ENCODE data around the gene CARS2.
"Not testable (repeated sequence)": the region's sequence is repeated elsewhere in the genome, so short reads cannot be mapped to it uniquely, and the experiment has no call there.

Gene CARS2

GRCh38 chr13:110706570-110707372 is 855 bp upstream of the CARS2 start:
- DNase-seq (ENCODE audit: low spot score), result no peak

GRCh38 chr13:110705356-110705825 is 525 bp downstream of the CARS2 start:
- DNase-seq (ENCODE audit: low spot score), result peak; percentile 9

GRCh38 chr13:110702591-110703526 is 3.1 kb downstream of the CARS2 start:
- peak; percentile 37 for DNase-seq (ENCODE audit: low spot score)

- DNase-seq (ENCODE audit: low spot score), result no peak
Observed at GRCh38 chr13:110702089-110702488, 3.8 kb downstream of the CARS2 start.

GRCh38 chr13:110701061-110701460 is 4.9 kb downstream of the CARS2 start:
- DNase-seq (ENCODE audit: low spot score), result not testable (repeated sequence)

- DNase-seq (ENCODE audit: low spot score), result no peak
Observed at GRCh38 chr13:110700641-110701040, 5.3 kb downstream of the CARS2 start.

- no peak for DNase-seq (ENCODE audit: low spot score)
Observed at GRCh38 chr13:110700186-110700585, 5.7 kb downstream of the CARS2 start.

- DNase-seq (ENCODE audit: low spot score), result no peak
Observed at GRCh38 chr13:110699148-110700145, 6.5 kb downstream of the CARS2 start.

GRCh38 chr13:110698689-110699088 is 7.2 kb downstream of the CARS2 start:
- no peak for DNase-seq (ENCODE audit: low spot score)

- no peak for DNase-seq (ENCODE audit: low spot score)
Observed at GRCh38 chr13:110697842-110698241, 8.1 kb downstream of the CARS2 start.

GRCh38 chr13:110696776-110697175 is 9.1 kb downstream of the CARS2 start:
- DNase-seq (ENCODE audit: low spot score), result no peak

GRCh38 chr13:110695774-110696173 is 10.1 kb downstream of the CARS2 start:
- not testable (repeated sequence) for DNase-seq (ENCODE audit: low spot score)

GRCh38 chr13:110690516-110690915 is 15.4 kb downstream of the CARS2 start:
- no peak for DNase-seq (ENCODE audit: low spot score)

- no peak for DNase-seq (ENCODE audit: low spot score)
Observed at GRCh38 chr13:110689711-110690110, 16.2 kb downstream of the CARS2 start.

- no peak for DNase-seq (ENCODE audit: low spot score)
Observed at GRCh38 chr13:110689041-110689440, 16.9 kb downstream of the CARS2 start.

GRCh38 chr13:110687736-110688135 is 18.2 kb downstream of the CARS2 start:
- DNase-seq (ENCODE audit: low spot score), result no peak

- no peak for DNase-seq (ENCODE audit: low spot score)
Observed at GRCh38 chr13:110685305-110686020, 20.5 kb downstream of the CARS2 start.

- DNase-seq (ENCODE audit: low spot score), result no peak
Observed at GRCh38 chr13:110684388-110685056, 21.4 kb downstream of the CARS2 start.

- no peak for DNase-seq (ENCODE audit: low spot score)
Observed at GRCh38 chr13:110683921-110684320, 22.0 kb downstream of the CARS2 start.

GRCh38 chr13:110683203-110683883 is 22.6 kb downstream of the CARS2 start:
- DNase-seq (ENCODE audit: low spot score), result no peak

Data from kidney tubule cell (primary cell).